ENCODE data around the gene AJAP1. TPM values are rescaled to one million over a fixed set of nuclear protein-coding genes. Genes with fewer than 3 reads are reported as not detected.
A peak's percentile ranks its signal among the peaks of the same experiment; 100 is the strongest.

The AJAP1 gene
- total and polyA plus RNA-seq, 2 of the 8 experiments (the other 6 are each of a cell fraction or from before 2014, with no cell fraction given), result 1.9 to 6.2 TPM

- Histone ChIP-seq H3K79me2 (ENCODE audit: control insufficient read depth in 1 of 2, insufficient read depth in 2 of 2, low read length in 2 of 2) (no peaks in the 10 kb centered on the region), H4K91ac (replicated peaks; ENCODE audit: insufficient read length, low read length) (no peak overlapping the region), H4K5ac (ENCODE audit: insufficient read length, low read depth, low read length) (no peak overlapping the region), H2BK15ac (ENCODE audit: low read length) (no peak overlapping the region), H3K9ac (replicated peaks in 1 of 4; ENCODE audit: extremely low read depth in 1 of 4, low read depth in 3 of 4, low read length in 3 of 4) (no peak overlapping the region), H4K8ac (ENCODE audit: extremely low read depth, insufficient read depth, low read length) (no peak overlapping the region), H3K36me3 (ENCODE audit: control insufficient read depth in 2 of 4, insufficient read depth in 4 of 4, low read length in 3 of 4) (no peaks in the 10 kb centered on the region), H2BK5ac (ENCODE audit: low read depth, low read length) (no peak overlapping the region), H2BK20ac (ENCODE audit: low read length) (no peak overlapping the region), H2BK120ac (replicated peaks; ENCODE audit: low read depth, low read length) (no peak overlapping the region), H3K27me3 (replicated peaks in 1 of 4; ENCODE audit: control insufficient read depth in 3 of 4, extremely low read depth in 1 of 4, insufficient read depth in 3 of 4, low read length in 3 of 4) (no peaks in the 10 kb centered on the region), H3K4me2 (ENCODE audit: insufficient read depth in 1 of 2, low read depth in 2 of 2, low read length in 2 of 2) (no peak overlapping the region), H3K4ac (replicated peaks; ENCODE audit: insufficient read length, low read depth, low read length) (no peak overlapping the region), H2AK5ac (ENCODE audit: low read depth, low read length) (0 out of 2 replicates have a peak overlapping the region, but pooled peaks have one; percentile 72), H3K18ac (ENCODE audit: extremely low read depth, low read length) (no peak overlapping the region), H3K4me3 (ENCODE audit: extremely low read depth in 1 of 4, insufficient read depth in 2 of 4, low read depth in 3 of 4, low read length in 4 of 4) (no peak overlapping the region), H3K23me2 (ENCODE audit: low read depth, low read length) (peaks cover 7% of the 10 kb centered on the region; the same call in 1 of the 2 replicates), H3K27ac (ENCODE audit: low read depth, low read length) (no peak overlapping the region), H3K9me3 (ENCODE audit: insufficient read depth in 2 of 2, low read depth in 1 of 2, low read length in 1 of 2) (no peaks in the 10 kb centered on the region), H3K23ac (ENCODE audit: insufficient read length) (no peak overlapping the region), H2BK12ac (ENCODE audit: low read depth, low read length) (peak overlapping the region; percentile 39; the same call in 1 of the 2 replicates), H3K4me1 (replicated peaks in 1 of 4; ENCODE audit: control insufficient read depth in 3 of 4, insufficient read depth in 4 of 4, low read length in 3 of 4) (no peaks in the 10 kb centered on the region; a peak in 1 of 7 replicates), H3K14ac (ENCODE audit: insufficient read length) (no peak overlapping the region), H2AFZ (ENCODE audit: low read length) (no peak overlapping the region), H4K20me1 (replicated peaks in 1 of 2; ENCODE audit: control insufficient read depth in 1 of 2, insufficient read depth in 2 of 2, low read length in 2 of 2) (peaks cover 0 to 5% of the 10 kb centered on the region in 2 experiments), H3K79me1 (ENCODE audit: low read depth, low read length) (no peaks in the 10 kb centered on the region), H3K56ac (replicated peaks; ENCODE audit: insufficient read length, low read depth, low read length) (no peak overlapping the region)
- POLR2A ChIA-PET (ENCODE audit: partially characterized antibody), result interaction anchor here (0.7 kb wide), 1 partner anchor 18 kb away, joined by 3 read pairs; no protein-coding TSS in a partner anchor
- 89% methylated on average over 8 of the region's 8 CpGs; no CpG with 5 or more reads in 1 of the 2 experiments for WGBS, 2 experiments (ENCODE audit: extremely low coverage in 1 of 2, insufficient coverage in 1 of 2, insufficient read length in 1 of 2, insufficient replicate concordance in 2 of 2, low coverage in 1 of 2, low lambda C conversion rate in 2 of 2, missing lambda C conversion rate in 1 of 2)
- no peak for DNase-seq (ENCODE audit: low read depth in 1 of 2, low spot score in 2 of 2)
- CTCF ChIA-PET (ENCODE audit: partially characterized antibody), result interaction anchor here (0.6 to 4.6 kb wide), 6 partner anchors 11 to 672 kb away, joined by 3 to 18 read pairs (median 4); no protein-coding TSS in a partner anchor
- no peak for FAIRE-seq
- no peak for TF ChIP-seq SIX5 (IDR thresholded peaks at IDR 0.05; ENCODE audit: low read depth, low read length)
- TF ChIP-seq RNF2 (IDR thresholded peaks at IDR 0.05; ENCODE audit: borderline replicate concordance, low read depth, low read length, missing control alignments, poor library complexity, severe bottlenecking), result no peak
- no peak for TF ChIP-seq PHF8 (conservative IDR thresholded peaks at IDR 0.05; ENCODE audit: low read depth, low read length)
- no peak for TF ChIP-seq RBBP5 (IDR thresholded peaks at IDR 0.05; ENCODE audit: borderline replicate concordance, low read depth, low read length)
- no peak for TF ChIP-seq TAF1 (IDR thresholded peaks at IDR 0.05; ENCODE audit: low read depth, low read length)
- TF ChIP-seq SP4 (IDR thresholded peaks at IDR 0.05; ENCODE audit: low read length), result no peak
- no peak for TF ChIP-seq ATF3 (IDR thresholded peaks at IDR 0.05; ENCODE audit: insufficient read depth, low read depth, low read length)
- no peak for TF ChIP-seq EZH2 (IDR thresholded peaks at IDR 0.05; ENCODE audit: low read depth, low read length, severe bottlenecking)
- no peak for TF ChIP-seq EP300 (IDR thresholded peaks at IDR 0.05; ENCODE audit: borderline replicate concordance in 1 of 2, low read depth in 2 of 2, low read length in 2 of 2)
- TF ChIP-seq HDAC2 (IDR thresholded peaks at IDR 0.05; ENCODE audit: borderline replicate concordance in 1 of 2, low read depth in 2 of 2, low read length in 2 of 2), result no peak
- TF ChIP-seq NRF1 (IDR thresholded peaks at IDR 0.05; ENCODE audit: low read depth, low read length), result no peak
- TF ChIP-seq NANOG (IDR thresholded peaks at IDR 0.05; ENCODE audit: insufficient read depth, low read depth, low read length, poor library complexity, severe bottlenecking), result no peak
Measured at GRCh38 chr1:4771721-4772120, 117.3 kb downstream of the AJAP1 start.

Data from H1 (cell line).